Measurements from ENCODE around the gene CCR6. TPM values are rescaled to one million over a fixed set of nuclear protein-coding genes. Genes with fewer than 3 reads are reported as not detected.

The CCR6 gene
- total and polyA plus RNA-seq, 2 of the 13 experiments (the other 11 are each of a cell fraction or from before 2014, with no cell fraction given), result 4.5 to 8.7 TPM

DNA sequence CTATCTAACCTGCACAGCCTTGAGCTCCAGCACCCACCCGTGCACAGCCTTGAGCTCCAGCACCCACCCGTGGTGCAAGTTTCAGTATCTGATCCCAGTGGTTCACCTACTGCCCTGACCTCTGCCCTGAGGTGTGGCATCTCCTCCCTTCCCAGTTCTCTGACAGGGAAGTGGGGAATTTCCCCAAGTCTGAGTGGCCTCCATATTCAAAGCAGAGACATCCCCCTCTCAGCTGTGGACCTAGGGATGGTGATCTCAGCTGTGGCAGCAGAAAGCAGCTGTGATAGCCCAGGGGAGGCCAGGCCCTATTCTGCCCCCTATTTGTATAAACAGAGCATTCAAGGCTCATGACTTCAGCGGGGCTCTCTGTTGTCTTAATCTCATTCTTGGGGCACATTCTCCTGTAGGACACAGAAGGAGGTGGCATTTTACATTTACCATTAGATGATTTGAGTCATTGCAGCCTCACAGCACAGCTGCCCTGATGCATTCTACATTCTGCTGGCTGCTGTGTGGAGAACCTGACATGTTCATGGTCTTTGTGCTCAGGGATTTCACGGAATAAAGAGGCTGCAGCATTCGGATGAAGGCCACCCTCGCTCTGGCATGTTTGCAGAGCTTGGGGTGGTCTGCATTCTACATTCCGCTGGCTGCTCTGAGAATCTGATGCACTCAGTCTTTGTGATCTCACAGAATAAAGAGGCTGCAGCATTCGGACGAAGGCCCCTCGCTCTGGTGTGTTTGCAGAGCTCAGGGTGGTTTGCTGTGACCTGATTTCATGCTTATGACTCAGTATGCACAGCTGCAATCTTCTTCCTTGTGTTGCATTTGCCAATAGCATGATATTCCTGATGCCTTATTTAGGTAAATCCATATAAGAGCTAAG, 17.9 kb downstream of the CCR6 start (continued):
- TF ChIP-seq, protein P1, sequence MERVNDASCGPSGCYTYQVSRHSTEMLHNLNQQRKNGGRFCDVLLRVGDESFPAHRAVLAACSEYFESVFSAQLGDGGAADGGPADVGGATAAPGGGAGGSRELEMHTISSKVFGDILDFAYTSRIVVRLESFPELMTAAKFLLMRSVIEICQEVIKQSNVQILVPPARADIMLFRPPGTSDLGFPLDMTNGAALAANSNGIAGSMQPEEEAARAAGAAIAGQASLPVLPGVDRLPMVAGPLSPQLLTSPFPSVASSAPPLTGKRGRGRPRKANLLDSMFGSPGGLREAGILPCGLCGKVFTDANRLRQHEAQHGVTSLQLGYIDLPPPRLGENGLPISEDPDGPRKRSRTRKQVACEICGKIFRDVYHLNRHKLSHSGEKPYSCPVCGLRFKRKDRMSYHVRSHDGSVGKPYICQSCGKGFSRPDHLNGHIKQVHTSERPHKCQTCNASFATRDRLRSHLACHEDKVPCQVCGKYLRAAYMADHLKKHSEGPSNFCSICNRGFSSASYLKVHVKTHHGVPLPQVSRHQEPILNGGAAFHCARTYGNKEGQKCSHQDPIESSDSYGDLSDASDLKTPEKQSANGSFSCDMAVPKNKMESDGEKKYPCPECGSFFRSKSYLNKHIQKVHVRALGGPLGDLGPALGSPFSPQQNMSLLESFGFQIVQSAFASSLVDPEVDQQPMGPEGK (CRISPR knock-in tag; IDR thresholded peaks at IDR 0.05), result 0 out of 2 replicates have a peak, but pooled peaks have one; percentile 13
- TF ChIP-seq, protein P2, sequence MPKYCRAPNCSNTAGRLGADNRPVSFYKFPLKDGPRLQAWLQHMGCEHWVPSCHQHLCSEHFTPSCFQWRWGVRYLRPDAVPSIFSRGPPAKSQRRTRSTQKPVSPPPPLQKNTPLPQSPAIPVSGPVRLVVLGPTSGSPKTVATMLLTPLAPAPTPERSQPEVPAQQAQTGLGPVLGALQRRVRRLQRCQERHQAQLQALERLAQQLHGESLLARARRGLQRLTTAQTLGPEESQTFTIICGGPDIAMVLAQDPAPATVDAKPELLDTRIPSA (CRISPR knock-in tag; IDR thresholded peaks at IDR 0.05; ENCODE audit: borderline replicate concordance), result no peak
- TF ChIP-seq PTBP1 (IDR thresholded peaks at IDR 0.05; ENCODE audit: low read depth, low read length, poor library complexity, severe bottlenecking) (no peak), ZNF841 (CRISPR knock-in tag; IDR thresholded peaks at IDR 0.05; ENCODE audit: borderline replicate concordance) (no peak), AKAP8 (CRISPR knock-in tag; IDR thresholded peaks at IDR 0.05) (no peak), KLF9 (CRISPR knock-in tag; IDR thresholded peaks at IDR 0.05; ENCODE audit: low read depth) (no peak), ZFP37 (CRISPR knock-in tag; IDR thresholded peaks at IDR 0.05; ENCODE audit: borderline replicate concordance) (no peak), ZNF484 (CRISPR knock-in tag; IDR thresholded peaks at IDR 0.05; ENCODE audit: borderline replicate concordance, low read depth) (no peak), CHD2 (IDR thresholded peaks at IDR 0.05; ENCODE audit: low read depth, low read length) (no peak), ONECUT2 (CRISPR knock-in tag; IDR thresholded peaks at IDR 0.05) (no peak), ZNF816 (CRISPR knock-in tag; IDR thresholded peaks at IDR 0.05; ENCODE audit: borderline replicate concordance) (no peak), ZC3H4 (CRISPR knock-in tag; IDR thresholded peaks at IDR 0.05; ENCODE audit: borderline replicate concordance) (no peak), ZNF546 (CRISPR knock-in tag; conservative IDR thresholded peaks at IDR 0.05) (no peak), DR1 (CRISPR knock-in tag; IDR thresholded peaks at IDR 0.05) (no peak), ZNF136 (CRISPR knock-in tag; IDR thresholded peaks at IDR 0.05; ENCODE audit: low read depth) (no peak), U2AF1 (optimal IDR thresholded peaks at IDR 0.05; ENCODE audit: low read depth, low read length) (no peak), PAF1 (CRISPR knock-in tag; IDR thresholded peaks at IDR 0.05) (no peak)
- TF ChIP-seq, protein P3, sequence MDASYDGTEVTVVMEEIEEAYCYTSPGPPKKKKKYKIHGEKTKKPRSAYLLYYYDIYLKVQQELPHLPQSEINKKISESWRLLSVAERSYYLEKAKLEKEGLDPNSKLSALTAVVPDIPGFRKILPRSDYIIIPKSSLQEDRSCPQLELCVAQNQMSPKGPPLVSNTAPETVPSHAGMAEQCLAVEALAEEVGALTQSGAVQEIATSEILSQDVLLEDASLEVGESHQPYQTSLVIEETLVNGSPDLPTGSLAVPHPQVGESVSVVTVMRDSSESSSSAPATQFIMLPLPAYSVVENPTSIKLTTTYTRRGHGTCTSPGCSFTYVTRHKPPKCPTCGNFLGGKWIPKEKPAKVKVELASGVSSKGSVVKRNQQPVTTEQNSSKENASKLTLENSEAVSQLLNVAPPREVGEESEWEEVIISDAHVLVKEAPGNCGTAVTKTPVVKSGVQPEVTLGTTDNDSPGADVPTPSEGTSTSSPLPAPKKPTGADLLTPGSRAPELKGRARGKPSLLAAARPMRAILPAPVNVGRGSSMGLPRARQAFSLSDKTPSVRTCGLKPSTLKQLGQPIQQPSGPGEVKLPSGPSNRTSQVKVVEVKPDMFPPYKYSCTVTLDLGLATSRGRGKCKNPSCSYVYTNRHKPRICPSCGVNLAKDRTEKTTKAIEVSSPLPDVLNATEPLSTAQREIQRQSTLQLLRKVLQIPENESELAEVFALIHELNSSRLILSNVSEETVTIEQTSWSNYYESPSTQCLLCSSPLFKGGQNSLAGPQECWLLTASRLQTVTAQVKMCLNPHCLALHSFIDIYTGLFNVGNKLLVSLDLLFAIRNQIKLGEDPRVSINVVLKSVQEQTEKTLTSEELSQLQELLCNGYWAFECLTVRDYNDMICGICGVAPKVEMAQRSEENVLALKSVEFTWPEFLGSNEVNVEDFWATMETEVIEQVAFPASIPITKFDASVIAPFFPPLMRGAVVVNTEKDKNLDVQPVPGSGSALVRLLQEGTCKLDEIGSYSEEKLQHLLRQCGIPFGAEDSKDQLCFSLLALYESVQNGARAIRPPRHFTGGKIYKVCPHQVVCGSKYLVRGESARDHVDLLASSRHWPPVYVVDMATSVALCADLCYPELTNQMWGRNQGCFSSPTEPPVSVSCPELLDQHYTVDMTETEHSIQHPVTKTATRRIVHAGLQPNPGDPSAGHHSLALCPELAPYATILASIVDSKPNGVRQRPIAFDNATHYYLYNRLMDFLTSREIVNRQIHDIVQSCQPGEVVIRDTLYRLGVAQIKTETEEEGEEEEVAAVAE (CRISPR knock-in tag; IDR thresholded peaks at IDR 0.05; ENCODE audit: borderline replicate concordance), result no peak
- TF ChIP-seq, protein P4, sequence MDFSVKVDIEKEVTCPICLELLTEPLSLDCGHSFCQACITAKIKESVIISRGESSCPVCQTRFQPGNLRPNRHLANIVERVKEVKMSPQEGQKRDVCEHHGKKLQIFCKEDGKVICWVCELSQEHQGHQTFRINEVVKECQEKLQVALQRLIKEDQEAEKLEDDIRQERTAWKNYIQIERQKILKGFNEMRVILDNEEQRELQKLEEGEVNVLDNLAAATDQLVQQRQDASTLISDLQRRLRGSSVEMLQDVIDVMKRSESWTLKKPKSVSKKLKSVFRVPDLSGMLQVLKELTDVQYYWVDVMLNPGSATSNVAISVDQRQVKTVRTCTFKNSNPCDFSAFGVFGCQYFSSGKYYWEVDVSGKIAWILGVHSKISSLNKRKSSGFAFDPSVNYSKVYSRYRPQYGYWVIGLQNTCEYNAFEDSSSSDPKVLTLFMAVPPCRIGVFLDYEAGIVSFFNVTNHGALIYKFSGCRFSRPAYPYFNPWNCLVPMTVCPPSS (IDR thresholded peaks at IDR 0.05), result no peak
- TF ChIP-seq, protein P5, sequence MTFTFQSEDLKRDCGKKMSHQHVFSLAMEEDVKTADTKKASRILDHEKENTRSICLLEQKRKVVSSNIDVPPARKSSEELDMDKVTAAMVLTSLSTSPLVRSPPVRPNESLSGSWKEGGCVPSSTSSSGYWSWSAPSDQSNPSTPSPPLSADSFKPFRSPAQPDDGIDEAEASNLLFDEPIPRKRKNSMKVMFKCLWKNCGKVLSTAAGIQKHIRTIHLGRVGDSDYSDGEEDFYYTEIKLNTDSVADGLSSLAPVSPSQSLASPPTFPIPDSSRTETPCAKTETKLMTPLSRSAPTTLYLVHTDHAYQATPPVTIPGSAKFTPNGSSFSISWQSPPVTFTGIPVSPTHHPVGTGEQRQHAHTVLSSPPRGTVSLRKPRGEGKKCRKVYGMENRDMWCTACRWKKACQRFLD (CRISPR knock-in tag; IDR thresholded peaks at IDR 0.05; ENCODE audit: borderline replicate concordance), result no peak

All from HepG2 (cell line).